OCI-LY3 (cell line): ENCODE data around the gene PRDM16.

Source experiments
- EZH2phosphoT487 ChIP-seq: fragments of 200-600 bp; shearing (Covaris generic); IDR thresholded peaks from 2 replicates; pipeline ENCODE4 v1.6.1; 2018; ENCODE audit warnings: antibody characterized with exemption, mixed run types, low read depth
- TF ChIP-seq, protein P1 (sequence below): fragments of 200-600, 300-600 bp; sonication (generic); IDR thresholded peaks from 2 replicates; pipeline ENCODE4 v1.5.1; 2014; ENCODE audit warnings: antibody characterized with exemption, low read length, low read depth

DNA sequence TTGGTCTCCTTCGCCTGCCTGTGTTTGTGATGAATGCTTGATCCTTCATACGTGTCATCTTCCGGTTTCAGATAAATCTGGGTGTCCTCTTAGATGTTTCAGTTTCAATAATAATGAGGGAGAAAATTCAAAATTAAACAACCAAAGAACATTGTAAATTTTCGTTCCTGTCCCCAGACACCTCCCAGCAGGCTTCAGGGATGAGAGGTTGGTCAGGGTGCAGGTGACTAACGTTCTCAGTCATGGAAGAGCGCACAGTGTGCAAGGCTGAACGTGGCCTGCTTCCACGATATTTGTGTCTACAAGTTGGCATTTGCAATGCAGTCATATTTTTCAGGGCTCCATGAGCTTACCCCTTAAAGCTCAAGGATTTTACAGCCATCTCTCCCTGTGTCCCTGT, 238.4 kb downstream of the PRDM16 start:
- TF ChIP-seq, protein P1, sequence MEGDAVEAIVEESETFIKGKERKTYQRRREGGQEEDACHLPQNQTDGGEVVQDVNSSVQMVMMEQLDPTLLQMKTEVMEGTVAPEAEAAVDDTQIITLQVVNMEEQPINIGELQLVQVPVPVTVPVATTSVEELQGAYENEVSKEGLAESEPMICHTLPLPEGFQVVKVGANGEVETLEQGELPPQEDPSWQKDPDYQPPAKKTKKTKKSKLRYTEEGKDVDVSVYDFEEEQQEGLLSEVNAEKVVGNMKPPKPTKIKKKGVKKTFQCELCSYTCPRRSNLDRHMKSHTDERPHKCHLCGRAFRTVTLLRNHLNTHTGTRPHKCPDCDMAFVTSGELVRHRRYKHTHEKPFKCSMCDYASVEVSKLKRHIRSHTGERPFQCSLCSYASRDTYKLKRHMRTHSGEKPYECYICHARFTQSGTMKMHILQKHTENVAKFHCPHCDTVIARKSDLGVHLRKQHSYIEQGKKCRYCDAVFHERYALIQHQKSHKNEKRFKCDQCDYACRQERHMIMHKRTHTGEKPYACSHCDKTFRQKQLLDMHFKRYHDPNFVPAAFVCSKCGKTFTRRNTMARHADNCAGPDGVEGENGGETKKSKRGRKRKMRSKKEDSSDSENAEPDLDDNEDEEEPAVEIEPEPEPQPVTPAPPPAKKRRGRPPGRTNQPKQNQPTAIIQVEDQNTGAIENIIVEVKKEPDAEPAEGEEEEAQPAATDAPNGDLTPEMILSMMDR, result no peak
- no peak for TF ChIP-seq EZH2phosphoT487
